GM12878 (cell line): ENCODE data around the gene CDPF1.

Source experiments
- ASH2L ChIP-seq: fragments of 300-600, 200-600 bp; sonication (generic); IDR thresholded peaks from 2 replicates; pipeline ENCODE4 v1.6.1; 2017; ENCODE audit warnings: low read depth, mild to moderate bottlenecking, borderline replicate concordance
- CREB1 ChIP-seq: IDR thresholded peaks from 2 replicates; pipeline ENCODE4 v1.6.1; 2012; ENCODE audit warnings: low read depth, mild to moderate bottlenecking, inconsistent platforms
- EZH2 ChIP-seq: IDR thresholded peaks from 2 replicates; pipeline ENCODE4 v1.6.1; 2012; ENCODE audit warnings: low read depth, mild to moderate bottlenecking, control low read depth, inconsistent platforms, low read length, borderline replicate concordance; ENCODE audit not compliant: control insufficient read depth
- POLR2AphosphoS5 ChIP-seq: IDR thresholded peaks from 2 replicates; pipeline ENCODE4 v1.6.1; 2011; ENCODE audit warnings: mild to moderate bottlenecking, low read length, inconsistent platforms
- TBL1XR1 ChIP-seq: IDR thresholded peaks from 2 replicates; pipeline ENCODE4 v1.6.1; 2012; ENCODE audit warnings: low read depth, low read length, improper control_type of control experiment
- TCF12 ChIP-seq: IDR thresholded peaks from 2 replicates; pipeline ENCODE4 v1.6.1; 2011; ENCODE audit warnings: low read depth, mild to moderate bottlenecking, low read length
- TF ChIP-seq, protein P1 (sequence below), 3 experiments: IDR thresholded peaks in 2 of 3; conservative IDR thresholded peaks in 1 of 3; 2 replicates each; pipeline ENCODE4 v1.5.1; 2011; ENCODE audit warnings: low read depth in 3 of 3, low read length in 3 of 3, mild to moderate bottlenecking in 3 of 3, control low read depth in 2 of 3, moderate library complexity in 2 of 3, inconsistent platforms in 1 of 3, mixed read lengths in 1 of 3; ENCODE audit not compliant: control insufficient read depth in 2 of 3, insufficient read depth in 1 of 3; ENCODE audit errors: extremely low read depth in 1 of 3
- TF ChIP-seq, protein P2 (sequence below): fragments of 450-650 bp; IDR thresholded peaks from 2 replicates; pipeline ENCODE4 v1.6.1; 2017; ENCODE audit warnings: mild to moderate bottlenecking

DNA sequence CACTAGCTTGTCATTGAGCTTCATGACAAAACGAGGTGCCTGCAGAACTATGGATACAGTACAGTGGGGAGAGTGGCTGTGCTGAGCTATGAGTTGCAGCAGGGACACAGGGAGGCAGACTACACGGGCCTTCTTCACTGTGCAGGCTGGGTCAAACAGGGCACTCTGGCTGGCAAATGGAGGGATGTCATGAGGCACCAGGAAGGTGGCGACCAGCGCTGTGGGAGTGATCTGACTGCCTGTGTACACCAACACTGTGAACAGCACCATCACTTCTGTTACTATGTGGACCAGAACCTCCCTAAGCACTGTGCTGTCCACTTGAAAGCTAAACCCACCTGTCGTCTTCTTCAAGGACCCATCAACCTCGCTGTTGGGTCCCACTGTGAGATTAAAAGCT, 9.9 kb upstream of the CDPF1 start:
- TF ChIP-seq, protein P1, sequence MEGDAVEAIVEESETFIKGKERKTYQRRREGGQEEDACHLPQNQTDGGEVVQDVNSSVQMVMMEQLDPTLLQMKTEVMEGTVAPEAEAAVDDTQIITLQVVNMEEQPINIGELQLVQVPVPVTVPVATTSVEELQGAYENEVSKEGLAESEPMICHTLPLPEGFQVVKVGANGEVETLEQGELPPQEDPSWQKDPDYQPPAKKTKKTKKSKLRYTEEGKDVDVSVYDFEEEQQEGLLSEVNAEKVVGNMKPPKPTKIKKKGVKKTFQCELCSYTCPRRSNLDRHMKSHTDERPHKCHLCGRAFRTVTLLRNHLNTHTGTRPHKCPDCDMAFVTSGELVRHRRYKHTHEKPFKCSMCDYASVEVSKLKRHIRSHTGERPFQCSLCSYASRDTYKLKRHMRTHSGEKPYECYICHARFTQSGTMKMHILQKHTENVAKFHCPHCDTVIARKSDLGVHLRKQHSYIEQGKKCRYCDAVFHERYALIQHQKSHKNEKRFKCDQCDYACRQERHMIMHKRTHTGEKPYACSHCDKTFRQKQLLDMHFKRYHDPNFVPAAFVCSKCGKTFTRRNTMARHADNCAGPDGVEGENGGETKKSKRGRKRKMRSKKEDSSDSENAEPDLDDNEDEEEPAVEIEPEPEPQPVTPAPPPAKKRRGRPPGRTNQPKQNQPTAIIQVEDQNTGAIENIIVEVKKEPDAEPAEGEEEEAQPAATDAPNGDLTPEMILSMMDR (IDR thresholded peaks at IDR 0.05 in 2 of 3, conservative IDR thresholded peaks at IDR 0.05 in 1 of 3; ENCODE audit: control insufficient read depth in 2 of 3, extremely low read depth in 1 of 3, insufficient read depth in 1 of 3, low read depth in 3 of 3, low read length in 3 of 3): no peak
- TF ChIP-seq EZH2 (no peak), CREB1 (no peak), ASH2L (no peak), TBL1XR1 (no peak), POLR2AphosphoS5 (no peak), TCF12 (no peak)
- TF ChIP-seq, protein P2, sequence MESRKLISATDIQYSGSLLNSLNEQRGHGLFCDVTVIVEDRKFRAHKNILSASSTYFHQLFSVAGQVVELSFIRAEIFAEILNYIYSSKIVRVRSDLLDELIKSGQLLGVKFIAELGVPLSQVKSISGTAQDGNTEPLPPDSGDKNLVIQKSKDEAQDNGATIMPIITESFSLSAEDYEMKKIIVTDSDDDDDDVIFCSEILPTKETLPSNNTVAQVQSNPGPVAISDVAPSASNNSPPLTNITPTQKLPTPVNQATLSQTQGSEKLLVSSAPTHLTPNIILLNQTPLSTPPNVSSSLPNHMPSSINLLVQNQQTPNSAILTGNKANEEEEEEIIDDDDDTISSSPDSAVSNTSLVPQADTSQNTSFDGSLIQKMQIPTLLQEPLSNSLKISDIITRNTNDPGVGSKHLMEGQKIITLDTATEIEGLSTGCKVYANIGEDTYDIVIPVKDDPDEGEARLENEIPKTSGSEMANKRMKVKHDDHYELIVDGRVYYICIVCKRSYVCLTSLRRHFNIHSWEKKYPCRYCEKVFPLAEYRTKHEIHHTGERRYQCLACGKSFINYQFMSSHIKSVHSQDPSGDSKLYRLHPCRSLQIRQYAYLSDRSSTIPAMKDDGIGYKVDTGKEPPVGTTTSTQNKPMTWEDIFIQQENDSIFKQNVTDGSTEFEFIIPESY: no peak
